Esophagus muscularis mucosa (tissue), 4 donors: ENCODE measurements around the gene ACSL6. TPM values are rescaled to one million over a fixed set of nuclear protein-coding genes. Genes with fewer than 3 reads are reported as not detected.

Source experiments
- DNase-seq: peaks from one replicate; pipeline ENCODE4 v3.0.0-alpha.2; 2017; ENCODE audit errors: extremely low spot score
- H3K27ac ChIP-seq, 4 donors: fragments of 200-600 bp; sonication (generic); replicated peaks in 1 of 4; 1 replicate in 3 of 4; 2 replicates in 1 of 4; pipeline ENCODE4 v1.5.1; 2016 to 2019; ENCODE audit warnings: mild to moderate bottlenecking in 1 of 4
- H3K27me3 ChIP-seq, 4 donors: fragments of 200-600 bp; sonication (generic); one replicate each; pipeline versions ENCODE4 v1.5.1 to v1.6.0; 2016 to 2019
- H3K36me3 ChIP-seq, 4 donors: fragments of 200-600 bp; sonication (generic); one replicate each; pipeline ENCODE4 v1.5.1; 2016 to 2019
- H3K4me1 ChIP-seq, 4 donors: fragments of 200-600 bp; sonication (generic); one replicate each; pipeline ENCODE4 v1.5.1; 2016 to 2019
- H3K4me3 ChIP-seq, 4 donors: fragments of 200-600 bp; sonication (generic); 1 replicate in 2 of 4; 2 replicates in 2 of 4; pipeline ENCODE4 v1.5.1; 2016 to 2019; ENCODE audit warnings: mild to moderate bottlenecking in 4 of 4, moderate library complexity in 1 of 4
- H3K9me3 ChIP-seq, 4 donors: fragments of 200-600 bp; sonication (generic); 1 replicate in 3 of 4; 2 replicates in 1 of 4; pipeline ENCODE4 v1.5.1; 2016 to 2019
- EP300 ChIP-seq: sonication (generic); formaldehyde crosslinking; IDR thresholded peaks from one replicate; pipeline ENCODE4 v1.6.1; 2017; ENCODE audit warnings: antibody characterized with exemption
- POLR2A ChIP-seq: fragments of 450-650 bp; IDR thresholded peaks from one replicate; pipeline ENCODE4 v1.6.1; 2017; ENCODE audit warnings: antibody characterized with exemption, moderate library complexity, mild to moderate bottlenecking, low read depth
- POLR2AphosphoS5 ChIP-seq, 2 donors: sonication (generic); formaldehyde crosslinking; IDR thresholded peaks; one replicate each; pipeline ENCODE4 v1.6.1; 2017; ENCODE audit warnings: antibody characterized with exemption in 2 of 2
- WGBS: methylation state at CpG from one replicate; pipeline ENCODE4 v1.1.5; 2018; 5-methylcytosine and 5-hydroxymethylcytosine counted together
- intact Hi-C: fragments of 100-400 bp; cut with DNase I; formaldehyde crosslinking; loops from one replicate; pipeline ENCODE4 v1.15.1; 2023
- total RNA-seq, 4 donors: library from RNA; depleted of rRNA; stranded (reverse); fragments of >200 nt; gene quantifications; one replicate each; pipeline versions ENCODE4 v1.1.0 to v1.2.1, GENCODE V29; 2016
- TF ChIP-seq, protein P1 (sequence below), 3 experiments: fragments of 200-600 bp in 2 of 3; fragments of 450-650 bp in 1 of 3; sonication (generic) in 2 of 3; IDR thresholded peaks; one replicate each; pipeline ENCODE4 v1.5.1; 2017 to 2019; ENCODE audit warnings: antibody characterized with exemption in 3 of 3, mild to moderate bottlenecking in 2 of 3, moderate library complexity in 1 of 3

Gene ACSL6
- total RNA-seq, 4 donors from 2014 or later = 1.6 to 2.6 (median 1.9) TPM

DNA sequence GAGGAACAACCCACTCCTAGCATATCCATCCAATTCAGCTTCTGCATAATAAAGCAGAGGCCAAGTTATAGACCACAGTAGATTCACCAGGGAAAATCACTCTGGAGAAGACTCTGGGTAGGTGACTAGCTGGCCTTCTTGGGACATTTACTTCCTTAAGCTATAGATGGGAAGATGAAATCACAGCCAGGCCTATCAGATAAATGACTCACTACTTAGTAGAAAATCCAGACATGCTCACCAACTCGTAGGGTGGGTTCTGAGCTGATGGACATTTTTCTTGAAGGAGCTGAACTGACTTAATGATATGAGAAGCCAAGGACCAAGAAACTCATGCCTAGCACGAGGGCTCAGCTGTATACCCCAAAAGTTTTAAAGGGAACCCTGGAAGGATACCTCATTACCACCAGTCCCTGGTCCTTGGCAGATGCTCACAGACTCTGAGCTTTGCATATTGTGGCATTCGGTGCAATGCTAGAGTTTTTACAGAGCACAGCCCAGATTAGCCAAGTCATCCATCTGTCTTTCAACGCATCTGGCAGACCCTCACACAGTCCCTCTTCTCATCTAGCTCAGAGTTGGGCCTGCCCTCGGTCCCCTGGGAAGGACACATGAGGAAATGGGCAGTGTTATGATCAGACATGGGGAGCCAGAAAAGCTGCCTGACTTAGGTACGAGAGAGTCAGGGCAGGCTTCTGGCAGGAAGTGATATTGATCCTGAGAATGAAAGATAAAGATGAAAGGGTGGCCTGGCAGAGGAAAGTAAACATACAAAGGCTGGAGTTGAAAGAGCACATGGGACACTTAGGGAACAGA lies 15.0 kb downstream of the ACSL6 start:
- no peaks in the 10 kb centered on the region for H3K9me3 ChIP-seq
- H3K4me1 ChIP-seq = peaks cover 0 to 4% (median 0%) of the 10 kb centered on the region in 4 donors
- no peak overlapping the region for H3K27ac ChIP-seq
- intact Hi-C loops = no loop called here
- H3K4me3 ChIP-seq = no peak overlapping the region
- H3K36me3 ChIP-seq = no peaks in the 10 kb centered on the region
- no peaks in the 10 kb centered on the region for H3K27me3 ChIP-seq
- no peak for TF ChIP-seq EP300
- no peak for TF ChIP-seq POLR2AphosphoS5 (IDR thresholded peaks at IDR 0.05)
- TF ChIP-seq POLR2A = no peak
- TF ChIP-seq, protein P1, sequence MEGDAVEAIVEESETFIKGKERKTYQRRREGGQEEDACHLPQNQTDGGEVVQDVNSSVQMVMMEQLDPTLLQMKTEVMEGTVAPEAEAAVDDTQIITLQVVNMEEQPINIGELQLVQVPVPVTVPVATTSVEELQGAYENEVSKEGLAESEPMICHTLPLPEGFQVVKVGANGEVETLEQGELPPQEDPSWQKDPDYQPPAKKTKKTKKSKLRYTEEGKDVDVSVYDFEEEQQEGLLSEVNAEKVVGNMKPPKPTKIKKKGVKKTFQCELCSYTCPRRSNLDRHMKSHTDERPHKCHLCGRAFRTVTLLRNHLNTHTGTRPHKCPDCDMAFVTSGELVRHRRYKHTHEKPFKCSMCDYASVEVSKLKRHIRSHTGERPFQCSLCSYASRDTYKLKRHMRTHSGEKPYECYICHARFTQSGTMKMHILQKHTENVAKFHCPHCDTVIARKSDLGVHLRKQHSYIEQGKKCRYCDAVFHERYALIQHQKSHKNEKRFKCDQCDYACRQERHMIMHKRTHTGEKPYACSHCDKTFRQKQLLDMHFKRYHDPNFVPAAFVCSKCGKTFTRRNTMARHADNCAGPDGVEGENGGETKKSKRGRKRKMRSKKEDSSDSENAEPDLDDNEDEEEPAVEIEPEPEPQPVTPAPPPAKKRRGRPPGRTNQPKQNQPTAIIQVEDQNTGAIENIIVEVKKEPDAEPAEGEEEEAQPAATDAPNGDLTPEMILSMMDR (IDR thresholded peaks at IDR 0.05) = no peak
- no peak for DNase-seq
- WGBS = 65% methylated on average over 6 of the region's 6 CpGs

GRCh38 chr5:131994533-131995226 lies 16.8 kb downstream of the ACSL6 start:
- peaks cover 0 to 4% (median 0%) of the 10 kb centered on the region in 4 donors for H3K4me1 ChIP-seq
- H3K9me3 ChIP-seq = no peaks in the 10 kb centered on the region
- no peak for DNase-seq
- intact Hi-C loops = no loop called here
- H3K27me3 ChIP-seq = no peaks in the 10 kb centered on the region
- H3K4me3 ChIP-seq = no peak overlapping the region
- H3K27ac ChIP-seq = no peak overlapping the region
- no peak for TF ChIP-seq POLR2AphosphoS5 (IDR thresholded peaks at IDR 0.05)
- TF ChIP-seq POLR2A = no peak
- no peaks in the 10 kb centered on the region for H3K36me3 ChIP-seq
- WGBS = 76% methylated on average over 3 of the region's 7 CpGs

GRCh38 chr5:131994090-131994489 lies 17.4 kb downstream of the ACSL6 start:
- no peak for DNase-seq
- TF ChIP-seq POLR2A (no peak), EP300 (no peak), POLR2AphosphoS5 (IDR thresholded peaks at IDR 0.05) (no peak)
- TF ChIP-seq, protein P1 (IDR thresholded peaks at IDR 0.05) = no peak
- intact Hi-C loops = no loop called here
- Histone ChIP-seq H3K4me3 (no peak overlapping the region), H3K4me1 (no peaks in the 10 kb centered on the region), H3K9me3 (no peaks in the 10 kb centered on the region), H3K36me3 (no peaks in the 10 kb centered on the region), H3K27me3 (no peaks in the 10 kb centered on the region), H3K27ac (no peak overlapping the region)
- WGBS = 100% methylated on average over 2 of the region's 7 CpGs

DNA sequence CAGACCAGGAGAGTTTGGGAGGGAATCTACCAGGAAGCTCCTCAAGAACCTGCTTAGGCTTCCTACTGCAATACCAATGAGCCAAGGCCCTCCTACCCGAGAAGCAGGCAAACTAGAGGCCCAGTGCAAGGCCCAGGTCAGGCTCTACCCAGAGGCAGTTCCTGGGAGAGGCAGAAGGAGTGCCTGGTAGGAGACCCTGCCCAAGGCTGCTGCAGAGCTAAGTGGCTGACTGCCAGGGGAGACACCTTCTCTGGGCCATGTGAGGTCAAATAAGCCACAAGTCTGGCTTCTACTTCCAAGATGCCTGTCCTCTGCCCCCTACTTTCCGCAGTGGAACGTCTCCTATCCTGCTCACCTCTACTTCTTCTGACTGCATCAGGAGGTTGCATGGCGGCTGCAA lies 17.8 kb downstream of the ACSL6 start:
- DNase-seq = no peak
- Histone ChIP-seq H3K36me3 (no peaks in the 10 kb centered on the region), H3K4me3 (no peak overlapping the region), H3K27me3 (no peaks in the 10 kb centered on the region), H3K9me3 (no peaks in the 10 kb centered on the region), H3K4me1 (no peaks in the 10 kb centered on the region), H3K27ac (no peak overlapping the region)
- TF ChIP-seq EP300 = no peak
- TF ChIP-seq POLR2AphosphoS5 (IDR thresholded peaks at IDR 0.05) = no peak
- 97% methylated on average over 4 of the region's 4 CpGs for WGBS
- intact Hi-C loops = no loop called here

DNA sequence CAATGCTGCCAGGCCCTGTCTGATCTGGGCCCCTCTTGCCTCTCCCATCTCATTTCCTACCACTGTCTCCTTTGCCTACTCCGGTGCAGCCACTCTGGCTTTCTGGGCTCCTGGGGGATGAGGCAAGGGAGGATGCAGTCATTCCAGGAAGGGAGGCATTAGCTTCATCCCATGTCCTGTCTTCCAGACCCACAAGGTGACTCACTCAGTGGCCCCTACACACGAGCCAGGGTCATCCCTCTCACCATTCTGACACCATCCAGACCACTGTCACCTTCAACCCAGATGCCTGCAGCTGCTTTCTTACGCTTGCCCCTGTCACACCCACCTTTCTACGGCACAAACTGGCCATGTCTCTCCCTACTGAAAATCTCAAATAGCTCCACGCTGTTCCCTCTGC lies 19.1 kb downstream of the ACSL6 start:
- Histone ChIP-seq H3K27me3 (no peaks in the 10 kb centered on the region), H3K4me1 (no peaks in the 10 kb centered on the region), H3K27ac (no peak overlapping the region), H3K4me3 (no peak overlapping the region), H3K9me3 (no peaks in the 10 kb centered on the region), H3K36me3 (no peaks in the 10 kb centered on the region)
- no peak for TF ChIP-seq POLR2A
- no peak for TF ChIP-seq EP300
- TF ChIP-seq, protein P1 (IDR thresholded peaks at IDR 0.05) = no peak
- TF ChIP-seq POLR2AphosphoS5 (IDR thresholded peaks at IDR 0.05) = no peak
- intact Hi-C loops = no loop called here
- WGBS = 80% methylated on average over 5 of the region's 5 CpGs
- DNase-seq = no peak
